ENCODE results near the gene SMARCA2. TPM values are rescaled to one million over a fixed set of nuclear protein-coding genes. Genes with fewer than 3 reads are reported as not detected.
A peak's percentile ranks its signal among the peaks of the same experiment; 100 is the strongest.

SMARCA2 gene
- total RNA-seq, 1 donor from 2014 or later, result 4.2 TPM

- H3K4me3 Mint-ChIP-seq, result no peak overlapping the region
- Histone ChIP-seq H3K4me3 (no peak overlapping the region), H4K20me1 (ENCODE audit: low read depth) (no peaks in the 10 kb centered on the region), H3K27ac (no peak overlapping the region), H2AFZ (replicated peaks) (no peak overlapping the region), H3K79me2 (ENCODE audit: low read depth) (no peaks in the 10 kb centered on the region), H3K36me3 (no peaks in the 10 kb centered on the region), H3K4me2 (no peak overlapping the region), H3K4me1 (peaks cover 5% of the 10 kb centered on the region), H3K9me3 (ENCODE audit: low read depth) (no peaks in the 10 kb centered on the region), H3F3A (ENCODE audit: low read depth) (no peaks in the 10 kb centered on the region), H3K9ac (no peak overlapping the region), H3K27me3 (no peaks in the 10 kb centered on the region)
- no peak for DNase-seq (ENCODE audit: low spot score)
- no peaks in the 10 kb centered on the region for H3K9me3 Mint-ChIP-seq
- no peak overlapping the region for H3K27ac Mint-ChIP-seq
- H3K36me3 Mint-ChIP-seq, result no peaks in the 10 kb centered on the region
- H3K27me3 Mint-ChIP-seq (ENCODE audit: insufficient read depth, low read depth), result no peaks in the 10 kb centered on the region
- peaks cover 9% of the 10 kb centered on the region for H3K4me1 Mint-ChIP-seq
- TF ChIP-seq EZH2phosphoT487 (IDR thresholded peaks at IDR 0.05) (no peak), EZH2 (IDR thresholded peaks at IDR 0.05) (no peak), CTCF (IDR thresholded peaks at IDR 0.05) (no peak)
These were observed 115.8 kb downstream of the SMARCA2 start for GRCh38 chr9:2130941-2131340.

GRCh38 chr9:2132484-2133082, 117.4 kb downstream of the SMARCA2 start:
- Histone ChIP-seq H3K79me2 (ENCODE audit: low read depth) (no peaks in the 10 kb centered on the region), H3K4me1 (peaks cover 5% of the 10 kb centered on the region), H2AFZ (replicated peaks) (no peak overlapping the region), H3K27me3 (no peaks in the 10 kb centered on the region), H3K9me3 (ENCODE audit: low read depth) (no peaks in the 10 kb centered on the region), H3K4me3 (no peak overlapping the region), H4K20me1 (ENCODE audit: low read depth) (no peaks in the 10 kb centered on the region), H3K36me3 (no peaks in the 10 kb centered on the region), H3K9ac (no peak overlapping the region), H3K4me2 (no peak overlapping the region), H3F3A (ENCODE audit: low read depth) (no peaks in the 10 kb centered on the region), H3K27ac (no peak overlapping the region)
- no peak overlapping the region for H3K27ac Mint-ChIP-seq
- peaks cover 2% of the 10 kb centered on the region for H3K9me3 Mint-ChIP-seq
- no peaks in the 10 kb centered on the region for H3K36me3 Mint-ChIP-seq
- peak; percentile 42 for DNase-seq (ENCODE audit: low spot score)
- peaks cover 9% of the 10 kb centered on the region for H3K4me1 Mint-ChIP-seq
- peaks cover 2% of the 10 kb centered on the region for H3K27me3 Mint-ChIP-seq (ENCODE audit: insufficient read depth, low read depth)
- no peak overlapping the region for H3K4me3 Mint-ChIP-seq
- peak; percentile 76 for TF ChIP-seq CTCF (IDR thresholded peaks at IDR 0.05)
- TF ChIP-seq EZH2phosphoT487 (IDR thresholded peaks at IDR 0.05), result no peak
- TF ChIP-seq EZH2 (IDR thresholded peaks at IDR 0.05), result no peak

GRCh38 chr9:2134391-2134790, 119.2 kb downstream of the SMARCA2 start:
- peaks cover 2% of the 10 kb centered on the region for H3K27me3 Mint-ChIP-seq (ENCODE audit: insufficient read depth, low read depth)
- H3K27me3 ChIP-seq, result no peaks in the 10 kb centered on the region
- no peak for DNase-seq (ENCODE audit: low spot score)
- H4K20me1 ChIP-seq (ENCODE audit: low read depth), result no peaks in the 10 kb centered on the region
- H3K36me3 ChIP-seq, result no peaks in the 10 kb centered on the region
- no peaks in the 10 kb centered on the region for H3K79me2 ChIP-seq (ENCODE audit: low read depth)
- no peaks in the 10 kb centered on the region for H3K9me3 ChIP-seq (ENCODE audit: low read depth)
- no peak overlapping the region for H3K4me3 Mint-ChIP-seq
- no peak overlapping the region for H3K4me2 ChIP-seq
- H3K4me1 ChIP-seq, result no peaks in the 10 kb centered on the region
- TF ChIP-seq EZH2 (IDR thresholded peaks at IDR 0.05) (no peak), CTCF (IDR thresholded peaks at IDR 0.05) (no peak), EZH2phosphoT487 (IDR thresholded peaks at IDR 0.05) (no peak)
- no peak overlapping the region for H3K4me3 ChIP-seq
- H3K36me3 Mint-ChIP-seq, result peaks cover 3% of the 10 kb centered on the region
- H3K9me3 Mint-ChIP-seq, result peaks cover 2% of the 10 kb centered on the region
- H3K9ac ChIP-seq, result no peak overlapping the region
- no peaks in the 10 kb centered on the region for H3F3A ChIP-seq (ENCODE audit: low read depth)
- H3K4me1 Mint-ChIP-seq, result peaks cover 6% of the 10 kb centered on the region
- peak overlapping the region; percentile 34 for H2AFZ ChIP-seq (replicated peaks)
- no peak overlapping the region for H3K27ac ChIP-seq
- no peak overlapping the region for H3K27ac Mint-ChIP-seq
